HG02943 (cell line): ENCODE results near the gene PRMT9.

Experiments
- ATAC-seq: cut with Tn5 transposase; IDR thresholded peaks from one replicate; pipeline ENCODE4 v1.9.1; 2021; ENCODE audit warnings: mild to moderate bottlenecking, low read depth, moderate library complexity; ENCODE audit not compliant: unreplicated experiment

Gene PRMT9

GRCh38 chr4:147682755-147683154 lies 1.2 kb downstream of the PRMT9 start:
- no peak for ATAC-seq

- no peak for ATAC-seq
Measured at GRCh38 chr4:147678796-147679549, 5.0 kb downstream of the PRMT9 start.

GRCh38 chr4:147678106-147678505 lies 5.9 kb downstream of the PRMT9 start:
- ATAC-seq: no peak

- no peak for ATAC-seq
Measured at GRCh38 chr4:147674496-147674895, 9.5 kb downstream of the PRMT9 start.

GRCh38 chr4:147674073-147674472 lies 9.9 kb downstream of the PRMT9 start:
- ATAC-seq: no peak

- no peak for ATAC-seq
Measured at GRCh38 chr4:147658501-147658900, 25.5 kb downstream of the PRMT9 start.

- ATAC-seq: no peak
Measured at GRCh38 chr4:147655639-147656038, 28.3 kb downstream of the PRMT9 start.

GRCh38 chr4:147651563-147651962 lies 32.4 kb downstream of the PRMT9 start:
- no peak for ATAC-seq

GRCh38 chr4:147648656-147649055 lies 35.3 kb downstream of the PRMT9 start:
- no peak for ATAC-seq

GRCh38 chr4:147645099-147645498 lies 38.9 kb downstream of the PRMT9 start:
- no peak for ATAC-seq

- no peak for ATAC-seq
Measured at GRCh38 chr4:147644471-147644870, 39.5 kb downstream of the PRMT9 start.

GRCh38 chr4:147643616-147644015 lies 40.3 kb downstream of the PRMT9 start:
- ATAC-seq: no peak

- no peak for ATAC-seq
Measured at GRCh38 chr4:147640331-147640730, 43.6 kb downstream of the PRMT9 start.

GRCh38 chr4:147639388-147639787 lies 44.6 kb downstream of the PRMT9 start:
- ATAC-seq: no peak

- ATAC-seq: no peak
Measured at GRCh38 chr4:147638942-147639341, 45.0 kb downstream of the PRMT9 start.

GRCh38 chr4:147638365-147638764 lies 45.6 kb downstream of the PRMT9 start:
- ATAC-seq: no peak

- no peak for ATAC-seq
Measured at GRCh38 chr4:147635348-147635747, 48.6 kb downstream of the PRMT9 start.

- no peak for ATAC-seq
Measured at GRCh38 chr4:147633643-147634042, 50.3 kb downstream of the PRMT9 start.

GRCh38 chr4:147633113-147633512 lies 50.9 kb downstream of the PRMT9 start:
- ATAC-seq: no peak

GRCh38 chr4:147629783-147630730 lies 53.9 kb downstream of the PRMT9 start:
- no peak for ATAC-seq

GRCh38 chr4:147628415-147628814 lies 55.5 kb downstream of the PRMT9 start:
- ATAC-seq: no peak

- ATAC-seq: no peak
Measured at GRCh38 chr4:147626903-147627302, 57.1 kb downstream of the PRMT9 start.
